Measurements from ENCODE around the gene C3orf18.

GRCh38 chr3:50534681-50535330 is 32.7 kb downstream of the C3orf18 start:
- no peak for TF ChIP-seq CTCF (IDR thresholded peaks at IDR 0.05; ENCODE audit: extremely low read depth in 1 of 2, insufficient read depth in 1 of 2, low read depth in 1 of 2, low read length in 2 of 2)
- no peak for TF ChIP-seq POLR2A (IDR thresholded peaks at IDR 0.05; ENCODE audit: low read depth, low read length)
- TF ChIP-seq POLR2AphosphoS5 (IDR thresholded peaks at IDR 0.05; ENCODE audit: insufficient read depth, low read depth, low read length): no peak
- TF ChIP-seq FOS (IDR thresholded peaks at IDR 0.05; ENCODE audit: borderline replicate concordance, insufficient read depth, low read length): no peak
- no peak for TF ChIP-seq GATA2 (IDR thresholded peaks at IDR 0.05; ENCODE audit: insufficient read depth, insufficient read length, low read depth, low read length)

All from endothelial cell of umbilical vein (primary cell).